Panc1 (cell line): ENCODE measurements around the gene NDUFAF8. TPM values are rescaled to one million over a fixed set of nuclear protein-coding genes. Genes with fewer than 3 reads are reported as not detected.

Source experiments
- ATAC-seq: fragments of 200-7000 bp; cut with Tn5 transposase; 2 replicates; pipeline ENCODE4 v1.9.1; 2020; ENCODE audit warnings: mild to moderate bottlenecking, moderate library complexity
- BruUV-seq: library from RNA; stranded (reverse); fragments of 400-500 nt; replicated peaks from 2 replicates; lab custom pipeline; 2021; lab: Mats Ljungman, UMichigan
- CTCF ChIA-PET: fragments of 300-600 bp; sonication (Branson Sonifier 250); formaldehyde crosslinking; loops from one replicate; lab custom pipeline; 2022; ENCODE audit warnings: antibody characterized with exemption; lab: Charles Lee
- POLR2A ChIA-PET: fragments of 300-600 bp; sonication (Branson Sonifier 250); formaldehyde crosslinking; loops from one replicate; lab custom pipeline; 2022; ENCODE audit warnings: antibody characterized with exemption; lab: Charles Lee
- DNase-seq: peaks from one replicate; pipeline ENCODE4 v3.0.0-alpha.2; 2010; ENCODE audit warnings: low read depth, low spot score
- H3K27ac ChIP-seq: 2 replicates; pipeline ENCODE4 v1.5.1; 2011; ENCODE audit warnings: mild to moderate bottlenecking, low read length, inconsistent platforms
- H3K27me3 ChIP-seq: fragments of 200-500 bp; sonication (Bioruptor generic); 2 replicates; pipeline ENCODE4 v1.6.0; 2014; ENCODE audit warnings: low read length, inconsistent platforms; ENCODE audit not compliant: control insufficient read depth, insufficient read depth
- H3K36me3 ChIP-seq: fragments of 200-500 bp; sonication (Bioruptor generic); 2 replicates; pipeline ENCODE4 v1.5.1; 2014; ENCODE audit warnings: inconsistent platforms, mild to moderate bottlenecking, low read length, moderate library complexity; ENCODE audit not compliant: control insufficient read depth, insufficient read depth
- H3K4me1 ChIP-seq: 2 replicates; pipeline ENCODE4 v1.5.1; 2011; ENCODE audit warnings: inconsistent platforms, mild to moderate bottlenecking, low read length, moderate library complexity; ENCODE audit not compliant: control insufficient read depth, insufficient read depth
- H3K4me3 ChIP-seq, 2 experiments: 2 replicates each; pipeline ENCODE4 v1.5.1; 2011 to 2012; ENCODE audit warnings: low read depth in 2 of 2, low read length in 2 of 2, mild to moderate bottlenecking in 2 of 2, inconsistent platforms in 1 of 2, moderate library complexity in 1 of 2
- H3K9me3 ChIP-seq: fragments of 200-500 bp; sonication (Bioruptor generic); 2 replicates; pipeline ENCODE4 v1.5.1; 2014; ENCODE audit warnings: low read depth, mild to moderate bottlenecking, inconsistent platforms, low read length, moderate library complexity; ENCODE audit not compliant: control insufficient read depth, insufficient read depth
- CTCF ChIP-seq: fragments of 450-650 bp; IDR thresholded peaks from 2 replicates; pipeline ENCODE4 v1.5.1; 2017; ENCODE audit warnings: mild to moderate bottlenecking
- POLR2AphosphoS5 ChIP-seq: IDR thresholded peaks from 2 replicates; pipeline ENCODE4 v1.6.1; 2012; ENCODE audit warnings: mild to moderate bottlenecking, low read depth, low read length, moderate library complexity
- SIN3A ChIP-seq: IDR thresholded peaks from 2 replicates; pipeline ENCODE4 v1.6.1; 2012; ENCODE audit warnings: low read depth, mild to moderate bottlenecking, low read length, moderate library complexity, borderline replicate concordance; ENCODE audit not compliant: insufficient read depth
- TCF7L2 ChIP-seq: IDR thresholded peaks from 2 replicates; pipeline ENCODE4 v1.6.1; 2011; ENCODE audit warnings: mild to moderate bottlenecking, low read depth, low read length, inconsistent platforms
- in situ Hi-C: cut with HindIII; loops from 2 replicates; pipeline ENCODE4 v1.10.0; 2016; ENCODE audit warnings: low sequenced_read_pairs, low pct_unique_long_range_greater_than_20kb
- intact Hi-C: fragments of 100-400 bp; cut with micrococcal nuclease; formaldehyde crosslinking; loops from one replicate; pipeline ENCODE4 v1.10.0; 2022; ENCODE audit not compliant: unreplicated experiment
- total RNA-seq: library from RNA; stranded (reverse); gene quantifications from one replicate; pipeline ENCODE4 v1.2.1, GENCODE V29; 2021; ENCODE audit not compliant: unreplicated experiment
- TF ChIP-seq, protein P1 (sequence below), 2 experiments: IDR thresholded peaks; 2 replicates each; pipeline ENCODE4 v1.6.1; 2011 to 2012; ENCODE audit warnings: low read depth in 2 of 2, control low read depth in 1 of 2, low read length in 1 of 2, mild to moderate bottlenecking in 1 of 2, moderate library complexity in 1 of 2; ENCODE audit not compliant: insufficient read depth in 1 of 2

NDUFAF8 gene
- total RNA-seq, 1 experiment from 2014 or later = 75.8 TPM

- Histone ChIP-seq H3K36me3 (no peaks in the 10 kb centered on the region), H3K9me3 (no peaks in the 10 kb centered on the region), H3K27ac (no peak overlapping the region), H3K27me3 (no peaks in the 10 kb centered on the region), H3K4me1 (no peaks in the 10 kb centered on the region), H3K4me3 (no peak overlapping the region)
- CTCF ChIA-PET = no interaction called here
- intact Hi-C loops = no loop called here
- DNase-seq = no peak
- ATAC-seq = no peak
- no TSS peak for BruUV-seq
- POLR2A ChIA-PET = no interaction called here
- no peak for TF ChIP-seq SIN3A
- no peak for TF ChIP-seq TCF7L2
- no peak for TF ChIP-seq CTCF
- no peak for TF ChIP-seq POLR2AphosphoS5
- TF ChIP-seq, protein P1, sequence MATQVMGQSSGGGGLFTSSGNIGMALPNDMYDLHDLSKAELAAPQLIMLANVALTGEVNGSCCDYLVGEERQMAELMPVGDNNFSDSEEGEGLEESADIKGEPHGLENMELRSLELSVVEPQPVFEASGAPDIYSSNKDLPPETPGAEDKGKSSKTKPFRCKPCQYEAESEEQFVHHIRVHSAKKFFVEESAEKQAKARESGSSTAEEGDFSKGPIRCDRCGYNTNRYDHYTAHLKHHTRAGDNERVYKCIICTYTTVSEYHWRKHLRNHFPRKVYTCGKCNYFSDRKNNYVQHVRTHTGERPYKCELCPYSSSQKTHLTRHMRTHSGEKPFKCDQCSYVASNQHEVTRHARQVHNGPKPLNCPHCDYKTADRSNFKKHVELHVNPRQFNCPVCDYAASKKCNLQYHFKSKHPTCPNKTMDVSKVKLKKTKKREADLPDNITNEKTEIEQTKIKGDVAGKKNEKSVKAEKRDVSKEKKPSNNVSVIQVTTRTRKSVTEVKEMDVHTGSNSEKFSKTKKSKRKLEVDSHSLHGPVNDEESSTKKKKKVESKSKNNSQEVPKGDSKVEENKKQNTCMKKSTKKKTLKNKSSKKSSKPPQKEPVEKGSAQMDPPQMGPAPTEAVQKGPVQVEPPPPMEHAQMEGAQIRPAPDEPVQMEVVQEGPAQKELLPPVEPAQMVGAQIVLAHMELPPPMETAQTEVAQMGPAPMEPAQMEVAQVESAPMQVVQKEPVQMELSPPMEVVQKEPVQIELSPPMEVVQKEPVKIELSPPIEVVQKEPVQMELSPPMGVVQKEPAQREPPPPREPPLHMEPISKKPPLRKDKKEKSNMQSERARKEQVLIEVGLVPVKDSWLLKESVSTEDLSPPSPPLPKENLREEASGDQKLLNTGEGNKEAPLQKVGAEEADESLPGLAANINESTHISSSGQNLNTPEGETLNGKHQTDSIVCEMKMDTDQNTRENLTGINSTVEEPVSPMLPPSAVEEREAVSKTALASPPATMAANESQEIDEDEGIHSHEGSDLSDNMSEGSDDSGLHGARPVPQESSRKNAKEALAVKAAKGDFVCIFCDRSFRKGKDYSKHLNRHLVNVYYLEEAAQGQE (IDR thresholded peaks at IDR 0.05; ENCODE audit: insufficient read depth in 1 of 2, low read depth in 2 of 2, low read length in 1 of 2) = no peak
- in situ Hi-C loops = no loop called here
Measured at GRCh38 chr17:81197409-81197795, 41.7 kb upstream of the NDUFAF8 start.

- H3K9me3 ChIP-seq = no peaks in the 10 kb centered on the region
- no peak for ATAC-seq
- no peak for DNase-seq
- H3K4me1 ChIP-seq = no peaks in the 10 kb centered on the region
- H3K27ac ChIP-seq = no peak overlapping the region
- H3K27me3 ChIP-seq = no peaks in the 10 kb centered on the region
- no peak for TF ChIP-seq TCF7L2
- TF ChIP-seq, protein P1 (IDR thresholded peaks at IDR 0.05; ENCODE audit: insufficient read depth in 1 of 2, low read depth in 2 of 2, low read length in 1 of 2) = no peak
- TF ChIP-seq CTCF = no peak
- TF ChIP-seq POLR2AphosphoS5 = no peak
- TF ChIP-seq SIN3A = no peak
- no TSS peak for BruUV-seq
- H3K36me3 ChIP-seq = no peaks in the 10 kb centered on the region
- CTCF ChIA-PET = interaction anchor here (0.5 kb wide), 1 partner anchor 11 kb away, joined by 3 read pairs; no protein-coding TSS in a partner anchor
- POLR2A ChIA-PET = interaction anchor here (0.5 kb wide), 1 partner anchor 25 kb away, joined by 4 read pairs; the partner anchor contains the start of gene CEP131
- no peak overlapping the region for H3K4me3 ChIP-seq
- intact Hi-C loops = no loop called here
- in situ Hi-C loops = no loop called here
Measured at GRCh38 chr17:81197831-81198490, 41.2 kb upstream of the NDUFAF8 start.
